Neural progenitor cell (in vitro differentiated cells): ENCODE data around the gene CD74. TPM values are rescaled to one million over a fixed set of nuclear protein-coding genes. Genes with fewer than 3 reads are reported as not detected.

ENCODE experiments used
- DNase-seq: peaks from one replicate; pipeline ENCODE4 v3.0.0-alpha.2; 2016; ENCODE audit warnings: low spot score
- H2AFZ ChIP-seq: fragments of 200-600 bp; sonication (generic); replicated peaks from 2 replicates; pipeline ENCODE4 v1.6.1; 2016; ENCODE audit warnings: antibody characterized with exemption
- H3F3A ChIP-seq: fragments of 200-600 bp; sonication (generic); 2 replicates; pipeline ENCODE4 v1.6.1; 2016; ENCODE audit warnings: antibody characterized with exemption, low read depth
- H3K27ac ChIP-seq: fragments of 200-600 bp; sonication (generic); 2 replicates; pipeline ENCODE4 v1.5.1; 2016; ENCODE audit warnings: mild to moderate bottlenecking
- H3K27me3 ChIP-seq: fragments of 200-600 bp; sonication (generic); 2 replicates; pipeline ENCODE4 v1.6.1; 2016; ENCODE audit warnings: mild to moderate bottlenecking, moderate library complexity
- H3K36me3 ChIP-seq: fragments of 200-600 bp; sonication (generic); 2 replicates; pipeline ENCODE4 v1.5.1; 2016
- H3K4me1 ChIP-seq: fragments of 200-600 bp; sonication (generic); 2 replicates; pipeline ENCODE4 v1.6.1; 2016; ENCODE audit warnings: mixed run types
- H3K4me2 ChIP-seq: fragments of 200-600 bp; sonication (generic); 2 replicates; pipeline ENCODE4 v1.6.1; 2016
- H3K4me3 ChIP-seq: fragments of 200-600 bp; sonication (generic); 2 replicates; pipeline ENCODE4 v1.5.1; 2016
- H3K79me2 ChIP-seq: fragments of 200-600 bp; sonication (generic); 2 replicates; pipeline ENCODE4 v1.6.1; 2016; ENCODE audit warnings: low read depth
- H3K9ac ChIP-seq: fragments of 200-600 bp; sonication (generic); 2 replicates; pipeline ENCODE4 v1.6.1; 2016
- H3K9me3 ChIP-seq: fragments of 200-600 bp; sonication (generic); 2 replicates; pipeline ENCODE4 v1.5.1; 2016; ENCODE audit warnings: low read depth
- H4K20me1 ChIP-seq: fragments of 200-600 bp; sonication (generic); 2 replicates; pipeline ENCODE4 v1.6.1; 2016; ENCODE audit warnings: low read depth
- H3K27ac Mint-ChIP-seq: 3 replicates; pipeline ENCODE4 v1.8.0; 2021; ENCODE audit warnings: mixed read lengths
- H3K27me3 Mint-ChIP-seq: 2 replicates; pipeline ENCODE4 v1.8.0; 2022; ENCODE audit warnings: low read depth, mild to moderate bottlenecking, inconsistent platforms, moderate library complexity, mixed read lengths; ENCODE audit not compliant: insufficient read depth
- H3K36me3 Mint-ChIP-seq: 3 replicates; pipeline ENCODE4 v1.8.0; 2021; ENCODE audit warnings: mixed read lengths
- H3K4me1 Mint-ChIP-seq: 3 replicates; pipeline ENCODE4 v1.8.0; 2021; ENCODE audit warnings: mixed read lengths
- H3K4me3 Mint-ChIP-seq: 3 replicates; pipeline ENCODE4 v1.8.0; 2021; ENCODE audit warnings: mild to moderate bottlenecking, moderate library complexity, mixed read lengths
- H3K9me3 Mint-ChIP-seq: 3 replicates; pipeline ENCODE4 v1.8.0; 2020; ENCODE audit warnings: mixed read lengths
- CTCF ChIP-seq: fragments of 200-600 bp; sonication (generic); IDR thresholded peaks from 2 replicates; pipeline ENCODE4 v1.5.1; 2017; ENCODE audit warnings: antibody characterized with exemption, mild to moderate bottlenecking
- EZH2 ChIP-seq: fragments of 200-600 bp; sonication (generic); IDR thresholded peaks from 2 replicates; pipeline ENCODE4 v1.6.1; 2017; ENCODE audit warnings: antibody characterized with exemption, mild to moderate bottlenecking, moderate library complexity
- EZH2phosphoT487 ChIP-seq: fragments of 200-600 bp; sonication (generic); IDR thresholded peaks from 2 replicates; pipeline ENCODE4 v1.6.1; 2017; ENCODE audit warnings: antibody characterized with exemption
- total RNA-seq: library from RNA; depleted of rRNA; stranded (reverse); fragments of >200 nt; gene quantifications from 2 replicates; pipeline ENCODE4 v1.2.3, GENCODE V29; 2015; ENCODE audit warnings: low replicate concordance

CD74 gene
- total RNA-seq, 1 donor from 2014 or later, result 9.8 TPM

GRCh38 chr5:150397782-150398721 is 14.7 kb downstream of the CD74 start:
- H3K9me3 Mint-ChIP-seq, result no peaks in the 10 kb centered on the region
- H3K4me3 Mint-ChIP-seq, result no peak overlapping the region
- Histone ChIP-seq H2AFZ (no peak overlapping the region), H3K79me2 (no peaks in the 10 kb centered on the region), H3K4me3 (no peak overlapping the region), H3K4me1 (no peaks in the 10 kb centered on the region), H3F3A (no peaks in the 10 kb centered on the region), H3K27me3 (no peaks in the 10 kb centered on the region), H3K4me2 (no peak overlapping the region), H3K27ac (no peak overlapping the region), H4K20me1 (no peaks in the 10 kb centered on the region), H3K9me3 (no peaks in the 10 kb centered on the region), H3K36me3 (no peaks in the 10 kb centered on the region), H3K9ac (no peak overlapping the region)
- peaks cover 4% of the 10 kb centered on the region for H3K27me3 Mint-ChIP-seq
- H3K4me1 Mint-ChIP-seq, result peaks cover 13% of the 10 kb centered on the region
- TF ChIP-seq EZH2phosphoT487 (no peak), CTCF (no peak), EZH2 (no peak)
- H3K27ac Mint-ChIP-seq, result no peak overlapping the region
- DNase-seq, result no peak
- peaks cover 35% of the 10 kb centered on the region for H3K36me3 Mint-ChIP-seq

GRCh38 chr5:150397146-150397781 is 15.4 kb downstream of the CD74 start:
- no peak overlapping the region for H2AFZ ChIP-seq
- DNase-seq, result no peak
- Mint-ChIP-seq H3K36me3 (peaks cover 32% of the 10 kb centered on the region), H3K4me1 (peaks cover 13% of the 10 kb centered on the region), H3K4me3 (no peak overlapping the region), H3K9me3 (no peaks in the 10 kb centered on the region), H3K27ac (no peak overlapping the region), H3K27me3 (peaks cover 4% of the 10 kb centered on the region)
- no peaks in the 10 kb centered on the region for H3K79me2 ChIP-seq
- TF ChIP-seq CTCF, result no peak
- no peak for TF ChIP-seq EZH2
- no peak for TF ChIP-seq EZH2phosphoT487
- no peaks in the 10 kb centered on the region for H3K36me3 ChIP-seq
- no peaks in the 10 kb centered on the region for H3K9me3 ChIP-seq
- no peak overlapping the region for H3K27ac ChIP-seq
- no peaks in the 10 kb centered on the region for H3F3A ChIP-seq
- no peak overlapping the region for H3K4me2 ChIP-seq
- H3K4me3 ChIP-seq, result no peak overlapping the region
- H3K9ac ChIP-seq, result no peak overlapping the region
- H4K20me1 ChIP-seq, result no peaks in the 10 kb centered on the region
- H3K27me3 ChIP-seq, result no peaks in the 10 kb centered on the region
- H3K4me1 ChIP-seq, result no peaks in the 10 kb centered on the region

- DNase-seq, result no peak
- no peaks in the 10 kb centered on the region for H3K27me3 Mint-ChIP-seq
- no peak overlapping the region for H2AFZ ChIP-seq
- no peak overlapping the region for H3K9ac ChIP-seq
- H4K20me1 ChIP-seq, result no peaks in the 10 kb centered on the region
- no peaks in the 10 kb centered on the region for H3K36me3 ChIP-seq
- no peaks in the 10 kb centered on the region for H3K4me1 ChIP-seq
- no peaks in the 10 kb centered on the region for H3K9me3 ChIP-seq
- H3K4me2 ChIP-seq, result no peak overlapping the region
- no peak for TF ChIP-seq EZH2phosphoT487
- TF ChIP-seq EZH2, result no peak
- TF ChIP-seq CTCF, result no peak
- no peak overlapping the region for H3K4me3 ChIP-seq
- H3K9me3 Mint-ChIP-seq, result no peaks in the 10 kb centered on the region
- peaks cover 34% of the 10 kb centered on the region for H3K36me3 Mint-ChIP-seq
- no peaks in the 10 kb centered on the region for H3F3A ChIP-seq
- H3K4me1 Mint-ChIP-seq, result peaks cover 10% of the 10 kb centered on the region
- H3K79me2 ChIP-seq, result no peaks in the 10 kb centered on the region
- H3K27ac Mint-ChIP-seq, result no peak overlapping the region
- H3K4me3 Mint-ChIP-seq, result no peak overlapping the region
- no peaks in the 10 kb centered on the region for H3K27me3 ChIP-seq
- H3K27ac ChIP-seq, result no peak overlapping the region
These were observed 16.4 kb downstream of the CD74 start for GRCh38 chr5:150396267-150396666.
